Hepatocyte (in vitro differentiated cells): ENCODE data around the gene PNPLA1. TPM values are rescaled to one million over a fixed set of nuclear protein-coding genes. Genes with fewer than 3 reads are reported as not detected.

Source experiments
- DNase-seq: peaks from one replicate; pipeline ENCODE4 v3.0.0-alpha.2; 2016; ENCODE audit warnings: low spot score
- H2AFZ ChIP-seq: fragments of 200-600 bp; sonication (generic); 2 replicates; pipeline ENCODE4 v1.6.0; 2016; ENCODE audit warnings: antibody characterized with exemption, mild to moderate bottlenecking
- H3K27ac ChIP-seq: fragments of 200-600 bp; sonication (generic); 2 replicates; pipeline ENCODE4 v1.5.1; 2016; ENCODE audit warnings: mild to moderate bottlenecking
- H3K27me3 ChIP-seq: fragments of 200-600 bp; sonication (generic); 2 replicates; pipeline ENCODE4 v1.6.1; 2016
- H3K36me3 ChIP-seq: fragments of 200-600 bp; sonication (generic); replicated peaks from 2 replicates; pipeline ENCODE4 v1.5.1; 2016; ENCODE audit warnings: low read depth; ENCODE audit not compliant: insufficient read depth
- H3K4me1 ChIP-seq: fragments of 200-600 bp; sonication (generic); 2 replicates; pipeline ENCODE4 v1.5.1; 2016; ENCODE audit warnings: mild to moderate bottlenecking, moderate library complexity; ENCODE audit not compliant: insufficient read depth
- H3K4me2 ChIP-seq: fragments of 200-600 bp; sonication (generic); 2 replicates; pipeline ENCODE4 v1.6.0; 2016
- H3K4me3 ChIP-seq: fragments of 200-600 bp; sonication (generic); 2 replicates; pipeline ENCODE4 v1.5.1; 2016; ENCODE audit warnings: mild to moderate bottlenecking
- H3K79me2 ChIP-seq: fragments of 200-600 bp; sonication (generic); 2 replicates; pipeline ENCODE4 v1.6.0; 2017; ENCODE audit warnings: mild to moderate bottlenecking
- H3K9me2 ChIP-seq: fragments of 200-600 bp; sonication (generic); replicated peaks from 2 replicates; pipeline ENCODE4 v1.6.0; 2017; ENCODE audit warnings: mild to moderate bottlenecking; ENCODE audit not compliant: insufficient read depth
- H3K9me3 ChIP-seq: fragments of 200-600 bp; sonication (generic); 2 replicates; pipeline ENCODE4 v1.5.1; 2016; ENCODE audit warnings: low read depth, mild to moderate bottlenecking
- H4K20me1 ChIP-seq: fragments of 200-600 bp; sonication (generic); 2 replicates; pipeline ENCODE4 v1.6.0; 2016; ENCODE audit warnings: mild to moderate bottlenecking; ENCODE audit not compliant: insufficient read depth, poor library complexity, severe bottlenecking
- EZH2 ChIP-seq: fragments of 200-600 bp; sonication (generic); IDR thresholded peaks from 2 replicates; pipeline ENCODE4 v1.6.1; 2016; ENCODE audit warnings: antibody characterized with exemption, mild to moderate bottlenecking, borderline replicate concordance
- EZH2phosphoT487 ChIP-seq: fragments of 200-600 bp; sonication (generic); IDR thresholded peaks from one replicate; pipeline ENCODE4 v1.6.1; 2018; ENCODE audit warnings: antibody characterized with exemption, mild to moderate bottlenecking, low read depth, moderate library complexity; ENCODE audit not compliant: unreplicated experiment, severe bottlenecking
- WGBS: methylation state at CpG from one replicate; pipeline ENCODE4 v1.1.6; 2016; ENCODE audit warnings: low lambda C conversion rate; ENCODE audit errors: missing lambda C conversion rate; 5-methylcytosine and 5-hydroxymethylcytosine counted together
- polyA plus RNA-seq: library from polyadenylated mRNA; unstranded; fragments of >200 nt; fragmentation: Nextera tagmentation; extraction: Ambion mirVana; gene quantifications from 2 replicates; pipeline ENCODE4 v1.2.1, GENCODE V29; 2016
- total RNA-seq: library from RNA; depleted of rRNA; stranded (reverse); fragments of >200 nt; gene quantifications from 2 replicates; pipeline ENCODE4 v1.2.3, GENCODE V29; 2014
- TF ChIP-seq, protein P1 (sequence below): fragments of 200-600 bp; sonication (generic); IDR thresholded peaks from 2 replicates; pipeline ENCODE4 v1.5.1; 2016; ENCODE audit warnings: antibody characterized with exemption, mild to moderate bottlenecking; ENCODE audit not compliant: poor library complexity

PNPLA1 gene
- total and polyA plus RNA-seq, 2 experiments from 2014 or later = 0.48 to 0.57 TPM

DNA sequence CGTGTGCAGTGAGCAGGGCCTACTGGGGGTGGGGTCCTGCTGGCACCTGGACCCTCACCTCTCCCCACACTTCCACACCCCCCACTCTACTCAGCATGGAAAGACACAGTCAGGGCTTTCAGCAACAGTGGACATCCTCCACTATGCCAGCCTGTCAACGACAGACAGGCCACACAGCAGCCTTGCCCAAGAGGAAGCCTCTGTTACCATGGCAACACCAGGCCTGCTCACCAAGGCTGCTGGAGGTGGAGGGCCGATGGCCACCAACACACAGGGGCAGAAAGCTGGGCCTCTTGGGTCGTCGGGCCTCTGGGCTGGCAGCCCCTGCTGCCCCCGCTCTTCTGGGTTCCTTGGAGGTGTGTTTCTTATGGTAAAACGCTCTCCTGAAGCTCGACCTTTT, 53.2 kb downstream of the PNPLA1 start:
- peak; percentile 45 for DNase-seq
- no peaks in the 10 kb centered on the region for H4K20me1 ChIP-seq
- no peak overlapping the region for H2AFZ ChIP-seq
- no peak overlapping the region for H3K27ac ChIP-seq
- peaks cover 13% of the 10 kb centered on the region for H3K4me1 ChIP-seq
- H3K9me3 ChIP-seq = no peaks in the 10 kb centered on the region
- no peaks in the 10 kb centered on the region for H3K79me2 ChIP-seq
- H3K9me2 ChIP-seq = no peaks in the 10 kb centered on the region
- H3K4me3 ChIP-seq = no peak overlapping the region
- H3K27me3 ChIP-seq = no peaks in the 10 kb centered on the region
- no peaks in the 10 kb centered on the region for H3K36me3 ChIP-seq
- TF ChIP-seq, protein P1, sequence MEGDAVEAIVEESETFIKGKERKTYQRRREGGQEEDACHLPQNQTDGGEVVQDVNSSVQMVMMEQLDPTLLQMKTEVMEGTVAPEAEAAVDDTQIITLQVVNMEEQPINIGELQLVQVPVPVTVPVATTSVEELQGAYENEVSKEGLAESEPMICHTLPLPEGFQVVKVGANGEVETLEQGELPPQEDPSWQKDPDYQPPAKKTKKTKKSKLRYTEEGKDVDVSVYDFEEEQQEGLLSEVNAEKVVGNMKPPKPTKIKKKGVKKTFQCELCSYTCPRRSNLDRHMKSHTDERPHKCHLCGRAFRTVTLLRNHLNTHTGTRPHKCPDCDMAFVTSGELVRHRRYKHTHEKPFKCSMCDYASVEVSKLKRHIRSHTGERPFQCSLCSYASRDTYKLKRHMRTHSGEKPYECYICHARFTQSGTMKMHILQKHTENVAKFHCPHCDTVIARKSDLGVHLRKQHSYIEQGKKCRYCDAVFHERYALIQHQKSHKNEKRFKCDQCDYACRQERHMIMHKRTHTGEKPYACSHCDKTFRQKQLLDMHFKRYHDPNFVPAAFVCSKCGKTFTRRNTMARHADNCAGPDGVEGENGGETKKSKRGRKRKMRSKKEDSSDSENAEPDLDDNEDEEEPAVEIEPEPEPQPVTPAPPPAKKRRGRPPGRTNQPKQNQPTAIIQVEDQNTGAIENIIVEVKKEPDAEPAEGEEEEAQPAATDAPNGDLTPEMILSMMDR = no peak
- no peak for TF ChIP-seq EZH2
- no peak for TF ChIP-seq EZH2phosphoT487
- H3K4me2 ChIP-seq = no peak overlapping the region
- 78% methylated on average over 7 of the region's 8 CpGs for WGBS

DNA sequence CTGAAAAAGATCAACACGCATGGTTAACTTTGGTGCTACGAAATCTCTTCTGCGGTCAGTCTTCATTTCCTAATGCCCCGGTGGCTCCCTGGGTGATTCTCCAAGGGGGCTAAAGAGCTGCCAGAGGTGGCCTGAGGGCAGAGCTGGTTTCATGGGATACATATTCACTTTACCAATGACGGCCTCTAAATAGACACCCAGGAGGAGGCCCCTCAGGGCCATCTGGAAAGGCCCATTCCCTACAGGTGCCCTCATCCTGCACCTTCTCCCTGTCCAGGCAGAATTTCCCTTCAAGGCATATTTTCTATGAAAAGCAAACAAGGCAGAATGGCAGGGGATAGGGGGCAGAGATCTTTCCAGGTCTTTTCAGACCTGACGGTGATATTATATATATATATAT, 54.3 kb downstream of the PNPLA1 start:
- H3K79me2 ChIP-seq = no peaks in the 10 kb centered on the region
- TF ChIP-seq EZH2phosphoT487 = no peak
- TF ChIP-seq EZH2 = no peak
- TF ChIP-seq, protein P1 = no peak
- H4K20me1 ChIP-seq = no peaks in the 10 kb centered on the region
- H3K9me2 ChIP-seq = no peaks in the 10 kb centered on the region
- H3K27me3 ChIP-seq = no peaks in the 10 kb centered on the region
- no peaks in the 10 kb centered on the region for H3K9me3 ChIP-seq
- DNase-seq = no peak
- no peak overlapping the region for H3K4me2 ChIP-seq
- H3K4me1 ChIP-seq = peaks cover 13% of the 10 kb centered on the region
- H3K36me3 ChIP-seq = no peaks in the 10 kb centered on the region
- no peak overlapping the region for H2AFZ ChIP-seq
- 71% methylated on average over 6 of the region's 6 CpGs for WGBS
- H3K4me3 ChIP-seq = no peak overlapping the region
- H3K27ac ChIP-seq = no peak overlapping the region

DNA sequence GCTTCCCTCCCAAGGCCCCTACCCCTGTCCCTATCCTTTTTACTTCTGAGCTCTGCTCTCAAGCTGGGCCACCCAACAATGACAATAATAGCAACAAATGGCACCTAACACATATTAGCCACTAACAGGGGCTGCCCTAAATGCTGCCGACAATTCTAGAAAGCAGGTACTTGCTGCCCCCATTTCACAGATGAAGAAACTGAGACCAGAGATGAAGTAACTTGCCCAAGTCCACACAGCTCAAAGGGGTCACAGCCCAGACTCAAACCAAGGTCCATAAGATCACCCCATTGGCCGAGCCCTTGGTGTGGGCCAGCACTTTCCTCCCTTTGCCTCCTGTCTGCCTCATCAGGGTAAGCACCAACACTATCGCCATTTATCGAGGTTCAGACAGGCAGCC, 54.9 kb downstream of the PNPLA1 start:
- WGBS = 99% methylated on average over 4 of the region's 4 CpGs
- no peak for TF ChIP-seq EZH2
- TF ChIP-seq, protein P1 = no peak
- no peak for TF ChIP-seq EZH2phosphoT487
- Histone ChIP-seq H3K79me2 (no peaks in the 10 kb centered on the region), H3K27me3 (no peaks in the 10 kb centered on the region), H2AFZ (no peak overlapping the region), H3K27ac (no peak overlapping the region), H3K9me3 (no peaks in the 10 kb centered on the region), H3K4me1 (peaks cover 11% of the 10 kb centered on the region), H4K20me1 (no peaks in the 10 kb centered on the region), H3K4me2 (no peak overlapping the region), H3K9me2 (no peaks in the 10 kb centered on the region), H3K36me3 (no peaks in the 10 kb centered on the region), H3K4me3 (no peak overlapping the region)
- no peak for DNase-seq
